H9 (cell line): ENCODE data around the gene STK35. TPM values are rescaled to one million over a fixed set of nuclear protein-coding genes. Genes with fewer than 3 reads are reported as not detected.

ENCODE experiments used
- DNase-seq: peaks from one replicate; pipeline ENCODE4 v3.0.0-alpha.2; 2017
- H2AFZ ChIP-seq: one replicate; pipeline ENCODE4 v1.6.1; 2013; ENCODE audit warnings: mild to moderate bottlenecking, low read length, control low read depth, moderate library complexity
- H2AK5ac ChIP-seq: 2 replicates; pipeline ENCODE4 v1.6.1; 2013; ENCODE audit warnings: low read length, control low read depth, mixed read lengths; ENCODE audit not compliant: insufficient read length
- H2BK120ac ChIP-seq: one replicate; pipeline ENCODE4 v1.6.1; 2013; ENCODE audit warnings: low read depth, mild to moderate bottlenecking, low read length, control low read depth, inconsistent platforms; ENCODE audit not compliant: poor library complexity, severe bottlenecking
- H2BK12ac ChIP-seq: 2 replicates; pipeline ENCODE4 v1.6.1; 2013; ENCODE audit warnings: low read length, control low read depth, mixed read lengths, low read depth; ENCODE audit not compliant: insufficient read length
- H2BK15ac ChIP-seq: 2 replicates; pipeline ENCODE4 v1.6.1; 2013; ENCODE audit warnings: low read depth, low read length, control low read depth
- H2BK20ac ChIP-seq: one replicate; pipeline ENCODE4 v1.6.1; 2013; ENCODE audit warnings: low read depth, mild to moderate bottlenecking, low read length, control low read depth, inconsistent platforms; ENCODE audit not compliant: poor library complexity, severe bottlenecking
- H2BK5ac ChIP-seq: 2 replicates; pipeline ENCODE4 v1.6.1; 2013; ENCODE audit warnings: low read length, control low read depth, mixed read lengths; ENCODE audit not compliant: insufficient read length
- H3K14ac ChIP-seq: 2 replicates; pipeline ENCODE4 v1.6.1; 2013; ENCODE audit warnings: low read length, control low read depth; ENCODE audit not compliant: insufficient read depth
- H3K18ac ChIP-seq: 2 replicates; pipeline ENCODE4 v1.6.1; 2013; ENCODE audit warnings: low read depth, mild to moderate bottlenecking, mixed read lengths, low read length, control low read depth; ENCODE audit not compliant: insufficient read length
- H3K23ac ChIP-seq: 2 replicates; pipeline ENCODE4 v1.6.1; 2013; ENCODE audit warnings: low read length, control low read depth, mixed read lengths, low read depth; ENCODE audit not compliant: insufficient read length
- H3K23me2 ChIP-seq: 2 replicates; pipeline ENCODE4 v1.6.1; 2013; ENCODE audit warnings: low read depth, mild to moderate bottlenecking, mixed read lengths, low read length, control low read depth; ENCODE audit not compliant: insufficient read length, poor library complexity, severe bottlenecking
- H3K27ac ChIP-seq: 2 replicates; pipeline ENCODE4 v1.5.1; 2013; ENCODE audit warnings: low read length, control low read depth, mixed read lengths, low read depth; ENCODE audit not compliant: insufficient read length
- H3K27me3 ChIP-seq: 2 replicates; pipeline ENCODE4 v1.6.1; 2013; ENCODE audit warnings: low read length, control low read depth, inconsistent platforms; ENCODE audit not compliant: insufficient read depth
- H3K4ac ChIP-seq: 2 replicates; pipeline ENCODE4 v1.6.1; 2013; ENCODE audit warnings: low read depth, mild to moderate bottlenecking, control low read depth, inconsistent platforms, low read length, moderate library complexity
- H3K4me1 ChIP-seq: 2 replicates; pipeline ENCODE4 v1.6.1; 2013; ENCODE audit warnings: low read length, control low read depth, inconsistent platforms; ENCODE audit not compliant: insufficient read depth
- H3K4me2 ChIP-seq: 2 replicates; pipeline ENCODE4 v1.6.1; 2013; ENCODE audit warnings: low read length, control low read depth, mixed read lengths; ENCODE audit not compliant: insufficient read length, insufficient read depth
- H3K56ac ChIP-seq: 2 replicates; pipeline ENCODE4 v1.6.1; 2013; ENCODE audit warnings: low read depth, mild to moderate bottlenecking, mixed read lengths, low read length, control low read depth; ENCODE audit not compliant: insufficient read length
- H3K79me1 ChIP-seq: 2 replicates; pipeline ENCODE4 v1.6.1; 2013; ENCODE audit warnings: low read depth, mild to moderate bottlenecking, moderate library complexity, low read length, control low read depth, inconsistent platforms; ENCODE audit not compliant: insufficient read depth, poor library complexity, severe bottlenecking
- H3K79me2 ChIP-seq: 2 replicates; pipeline ENCODE4 v1.6.1; 2013; ENCODE audit warnings: low read length, control low read depth, inconsistent platforms; ENCODE audit not compliant: insufficient read depth
- H3K9ac ChIP-seq: 2 replicates; pipeline ENCODE4 v1.6.1; 2013; ENCODE audit warnings: low read length, control low read depth, mixed read lengths; ENCODE audit not compliant: insufficient read length; ENCODE audit errors: extremely low read depth
- H3K9me3 ChIP-seq: one replicate; pipeline ENCODE4 v1.6.1; 2013; ENCODE audit warnings: low read depth, low read length, inconsistent platforms; ENCODE audit not compliant: control insufficient read depth
- H3T11ph ChIP-seq: one replicate; pipeline ENCODE4 v1.6.1; 2013; ENCODE audit warnings: mild to moderate bottlenecking, low read length, control low read depth, inconsistent platforms
- H4K20me1 ChIP-seq: one replicate; pipeline ENCODE4 v1.6.1; 2013; ENCODE audit not compliant: control insufficient read depth, insufficient read length, insufficient read depth
- H4K5ac ChIP-seq: 2 replicates; pipeline ENCODE4 v1.6.1; 2013; ENCODE audit warnings: low read depth, mild to moderate bottlenecking, mixed read lengths, low read length, control low read depth; ENCODE audit not compliant: insufficient read length
- H4K8ac ChIP-seq: replicated peaks from 2 replicates; pipeline ENCODE4 v1.6.1; 2013; ENCODE audit warnings: low read length, control low read depth, mixed read lengths, low read depth; ENCODE audit not compliant: insufficient read length
- H4K91ac ChIP-seq: 2 replicates; pipeline ENCODE4 v1.6.1; 2013; ENCODE audit warnings: low read depth, mild to moderate bottlenecking, moderate library complexity, mixed read lengths, low read length, control low read depth; ENCODE audit not compliant: insufficient read length
- H3K27ac Mint-ChIP-seq, 3 experiments: 2 replicates in 2 of 3; 3 replicates in 1 of 3; pipeline ENCODE4 v1.8.0; 2020 to 2021; ENCODE audit warnings: mixed read lengths in 3 of 3, mild to moderate bottlenecking in 1 of 3, moderate library complexity in 1 of 3
- H3K27me3 Mint-ChIP-seq: 2 replicates; pipeline ENCODE4 v1.8.0; 2021; ENCODE audit warnings: low read depth, mild to moderate bottlenecking, moderate library complexity, mixed read lengths
- H3K36me3 Mint-ChIP-seq, 3 experiments: 2 replicates in 2 of 3; 3 replicates in 1 of 3; pipeline ENCODE4 v1.8.0; 2020 to 2021; ENCODE audit warnings: low read depth in 3 of 3, mixed read lengths in 3 of 3; ENCODE audit not compliant: insufficient read depth in 1 of 3
- H3K4me1 Mint-ChIP-seq, 2 experiments: 2 replicates each; pipeline ENCODE4 v1.8.0; 2020; ENCODE audit warnings: mixed read lengths in 2 of 2
- H3K4me3 Mint-ChIP-seq, 2 experiments: 2 replicates in 1 of 2; 3 replicates in 1 of 2; pipeline ENCODE4 v1.8.0; 2020 to 2021; ENCODE audit warnings: mild to moderate bottlenecking in 2 of 2, mixed read lengths in 2 of 2, moderate library complexity in 1 of 2
- H3K9me3 Mint-ChIP-seq, 2 experiments: 2 replicates in 1 of 2; 3 replicates in 1 of 2; pipeline ENCODE4 v1.8.0; 2020; ENCODE audit warnings: mild to moderate bottlenecking in 2 of 2, mixed read lengths in 2 of 2, moderate library complexity in 1 of 2
- WGBS: extraction: QIAGEN DNeasy Blood & Tissue Kit; methylation state at CpG from one replicate; pipeline ENCODE4 v1.1.7; 2013; ENCODE audit warnings: missing lambda C conversion rate, low lambda C conversion rate, mixed read lengths; ENCODE audit not compliant: insufficient read length; ENCODE audit errors: extremely low coverage; 5-methylcytosine and 5-hydroxymethylcytosine counted together
- total RNA-seq: library from RNA; stranded (reverse); gene quantifications from 2 replicates; pipeline ENCODE4 v1.2.1, GENCODE V29; 2021
- TF ChIP-seq, protein P1 (sequence below): fragments of 200-600 bp; sonication (generic); conservative IDR thresholded peaks from 3 replicates; pipeline ENCODE4 v1.8.0; 2021; ENCODE audit warnings: antibody characterized with exemption, mild to moderate bottlenecking

The STK35 gene
- total RNA-seq, 1 experiment from 2014 or later, result 66.2 TPM

DNA sequence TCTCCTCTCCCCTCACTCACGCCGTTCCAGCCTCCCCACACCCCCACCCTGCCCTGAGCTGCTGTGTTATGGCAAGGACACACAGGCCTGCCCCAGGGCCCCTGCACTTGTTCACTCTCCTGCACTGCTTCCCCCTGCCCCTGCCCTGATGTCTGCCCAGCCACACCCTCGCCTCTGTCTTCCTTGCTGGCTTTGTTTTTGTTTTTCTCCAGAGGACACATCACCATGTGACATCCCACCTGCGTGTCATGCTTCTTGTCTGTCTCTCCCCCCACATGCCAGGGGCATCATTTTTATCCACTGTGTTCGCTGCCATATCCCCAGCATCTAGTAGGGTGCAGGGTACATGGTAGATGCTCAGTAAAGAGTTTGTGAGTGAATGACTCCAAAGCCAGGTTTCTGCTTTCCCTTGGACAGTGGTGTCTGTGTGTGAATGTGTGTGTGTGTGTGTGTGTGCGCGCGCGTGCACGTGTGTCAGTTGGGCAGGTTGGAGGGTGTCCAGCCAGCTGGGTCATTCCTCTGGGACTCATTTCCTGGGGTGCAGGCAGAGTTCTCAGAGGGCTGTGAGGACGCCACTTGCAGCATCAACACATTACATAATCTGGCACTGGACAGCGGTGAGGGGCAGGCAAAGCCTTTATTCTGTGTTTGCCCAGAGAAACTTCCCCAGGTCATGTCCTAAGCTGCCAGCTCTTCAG, 60.6 kb downstream of the STK35 start:
- H4K20me1 ChIP-seq, result no peaks in the 10 kb centered on the region
- H3K18ac ChIP-seq, result no peak overlapping the region
- H2BK20ac ChIP-seq, result no peak overlapping the region
- H3K9ac ChIP-seq, result no peak overlapping the region
- H3K79me2 ChIP-seq, result no peaks in the 10 kb centered on the region
- H3K4me2 ChIP-seq, result no peak overlapping the region
- H2AK5ac ChIP-seq, result no peak overlapping the region
- H3K27ac ChIP-seq, result no peak overlapping the region
- H3T11ph ChIP-seq, result no peak overlapping the region
- Mint-ChIP-seq H3K27ac (no peak overlapping the region), H3K9me3 (no peaks in the 10 kb centered on the region), H3K27me3 (peaks cover 12% of the 10 kb centered on the region), H3K4me1 (peaks cover 0 to 3% of the 10 kb centered on the region in 2 experiments; a peak in 1 of 4 replicates), H3K4me3 (no peak overlapping the region), H3K36me3 (no peaks in the 10 kb centered on the region)
- H3K27me3 ChIP-seq, result no peaks in the 10 kb centered on the region
- no peak overlapping the region for H2BK12ac ChIP-seq
- H4K8ac ChIP-seq, result no peak overlapping the region
- TF ChIP-seq, protein P1, sequence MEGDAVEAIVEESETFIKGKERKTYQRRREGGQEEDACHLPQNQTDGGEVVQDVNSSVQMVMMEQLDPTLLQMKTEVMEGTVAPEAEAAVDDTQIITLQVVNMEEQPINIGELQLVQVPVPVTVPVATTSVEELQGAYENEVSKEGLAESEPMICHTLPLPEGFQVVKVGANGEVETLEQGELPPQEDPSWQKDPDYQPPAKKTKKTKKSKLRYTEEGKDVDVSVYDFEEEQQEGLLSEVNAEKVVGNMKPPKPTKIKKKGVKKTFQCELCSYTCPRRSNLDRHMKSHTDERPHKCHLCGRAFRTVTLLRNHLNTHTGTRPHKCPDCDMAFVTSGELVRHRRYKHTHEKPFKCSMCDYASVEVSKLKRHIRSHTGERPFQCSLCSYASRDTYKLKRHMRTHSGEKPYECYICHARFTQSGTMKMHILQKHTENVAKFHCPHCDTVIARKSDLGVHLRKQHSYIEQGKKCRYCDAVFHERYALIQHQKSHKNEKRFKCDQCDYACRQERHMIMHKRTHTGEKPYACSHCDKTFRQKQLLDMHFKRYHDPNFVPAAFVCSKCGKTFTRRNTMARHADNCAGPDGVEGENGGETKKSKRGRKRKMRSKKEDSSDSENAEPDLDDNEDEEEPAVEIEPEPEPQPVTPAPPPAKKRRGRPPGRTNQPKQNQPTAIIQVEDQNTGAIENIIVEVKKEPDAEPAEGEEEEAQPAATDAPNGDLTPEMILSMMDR, result no peak
- H3K79me1 ChIP-seq, result no peaks in the 10 kb centered on the region
- no peaks in the 10 kb centered on the region for H3K23me2 ChIP-seq
- no peaks in the 10 kb centered on the region for H3K9me3 ChIP-seq
- H4K91ac ChIP-seq, result no peak overlapping the region
- H3K4ac ChIP-seq, result no peak overlapping the region
- no peak overlapping the region for H3K56ac ChIP-seq
- H2AFZ ChIP-seq, result no peak overlapping the region
- no peak overlapping the region for H4K5ac ChIP-seq
- H3K4me1 ChIP-seq, result no peaks in the 10 kb centered on the region
- WGBS, result no CpG with 5 or more reads among the region's 12 CpGs
- no peak overlapping the region for H2BK5ac ChIP-seq
- H2BK120ac ChIP-seq, result no peak overlapping the region
- H2BK15ac ChIP-seq, result no peak overlapping the region
- H3K23ac ChIP-seq, result no peak overlapping the region
- no peak overlapping the region for H3K14ac ChIP-seq
- DNase-seq, result no peak
